ENCODE measurements around the gene KCNJ9. TPM values are rescaled to one million over a fixed set of nuclear protein-coding genes. Genes with fewer than 3 reads are reported as not detected.

KCNJ9 gene
- total and polyA plus RNA-seq, 4 donors: not detected

GRCh38 chr1:160117300-160117699 is 36.0 kb downstream of the KCNJ9 start (continued):
- TF ChIP-seq, protein P1, sequence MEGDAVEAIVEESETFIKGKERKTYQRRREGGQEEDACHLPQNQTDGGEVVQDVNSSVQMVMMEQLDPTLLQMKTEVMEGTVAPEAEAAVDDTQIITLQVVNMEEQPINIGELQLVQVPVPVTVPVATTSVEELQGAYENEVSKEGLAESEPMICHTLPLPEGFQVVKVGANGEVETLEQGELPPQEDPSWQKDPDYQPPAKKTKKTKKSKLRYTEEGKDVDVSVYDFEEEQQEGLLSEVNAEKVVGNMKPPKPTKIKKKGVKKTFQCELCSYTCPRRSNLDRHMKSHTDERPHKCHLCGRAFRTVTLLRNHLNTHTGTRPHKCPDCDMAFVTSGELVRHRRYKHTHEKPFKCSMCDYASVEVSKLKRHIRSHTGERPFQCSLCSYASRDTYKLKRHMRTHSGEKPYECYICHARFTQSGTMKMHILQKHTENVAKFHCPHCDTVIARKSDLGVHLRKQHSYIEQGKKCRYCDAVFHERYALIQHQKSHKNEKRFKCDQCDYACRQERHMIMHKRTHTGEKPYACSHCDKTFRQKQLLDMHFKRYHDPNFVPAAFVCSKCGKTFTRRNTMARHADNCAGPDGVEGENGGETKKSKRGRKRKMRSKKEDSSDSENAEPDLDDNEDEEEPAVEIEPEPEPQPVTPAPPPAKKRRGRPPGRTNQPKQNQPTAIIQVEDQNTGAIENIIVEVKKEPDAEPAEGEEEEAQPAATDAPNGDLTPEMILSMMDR (IDR thresholded peaks at IDR 0.05; ENCODE audit: low read depth, low read length, missing input control): no peak
- no peak for TF ChIP-seq SP1 (IDR thresholded peaks at IDR 0.05)

DNA sequence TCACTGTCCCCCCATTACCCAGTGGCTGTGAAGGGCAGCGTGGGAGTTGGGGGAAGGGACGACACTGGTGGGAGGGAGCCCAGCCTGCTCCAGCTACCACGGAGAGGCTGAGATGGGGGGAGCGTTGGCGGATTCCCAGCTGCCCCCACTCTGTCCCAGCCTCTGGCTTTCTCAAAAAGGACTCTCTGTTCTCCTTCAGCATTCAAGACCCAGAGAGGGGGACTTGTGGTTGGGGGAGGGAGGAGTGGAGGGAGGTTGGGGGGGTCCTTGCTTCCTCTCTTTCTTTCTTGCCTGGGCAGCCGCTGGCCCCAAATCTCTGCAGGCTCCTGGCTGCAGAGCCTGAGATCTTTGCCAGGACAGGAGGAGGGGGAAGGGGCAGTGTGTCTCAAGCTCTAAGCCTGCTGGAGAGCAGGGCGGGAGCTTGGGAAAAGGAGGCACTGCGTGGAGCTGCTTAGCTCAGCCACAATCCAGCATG is 36.4 kb downstream of the KCNJ9 start:
- H3K9ac ChIP-seq (ENCODE audit: low read depth in 1 of 2, low read length in 2 of 2): no peak overlapping the region
- no peak for TF ChIP-seq GABPA (IDR thresholded peaks at IDR 0.05 in 1 of 2, conservative IDR thresholded peaks at IDR 0.05 in 1 of 2)
- TF ChIP-seq JUND (IDR thresholded peaks at IDR 0.05): no peak
- no peak for TF ChIP-seq HNF4G (IDR thresholded peaks at IDR 0.05)
- TF ChIP-seq HNF4A (conservative IDR thresholded peaks at IDR 0.05): no peak
- no peak for TF ChIP-seq TAF1 (conservative IDR thresholded peaks at IDR 0.05)
- TF ChIP-seq, protein P1 (IDR thresholded peaks at IDR 0.05; ENCODE audit: low read depth, low read length, missing input control): no peak
- no peak for TF ChIP-seq RXRA (IDR thresholded peaks at IDR 0.05)
- TF ChIP-seq ATF3 (IDR thresholded peaks at IDR 0.05): no peak
- TF ChIP-seq SP1 (IDR thresholded peaks at IDR 0.05): no peak
- no peak for TF ChIP-seq NR2F2 (IDR thresholded peaks at IDR 0.05)
- no peak for TF ChIP-seq FOXA2 (IDR thresholded peaks at IDR 0.05)
- no peak for TF ChIP-seq YY1 (IDR thresholded peaks at IDR 0.05)
- peaks cover 0 to 2% (median 0%) of the 10 kb centered on the region in 4 donors for H3K27me3 ChIP-seq (ENCODE audit: control insufficient read depth in 4 of 4, insufficient read depth in 4 of 4, low read length in 3 of 4)
- H3K4me1 ChIP-seq (ENCODE audit: control insufficient read depth in 4 of 4, insufficient read depth in 4 of 4, low read length in 3 of 4): no peaks in the 10 kb centered on the region
- no peak for DNase-seq (ENCODE audit: low spot score)
- no peaks in the 10 kb centered on the region for H3K36me3 ChIP-seq (ENCODE audit: control insufficient read depth in 4 of 4, insufficient read depth in 3 of 4, low read depth in 1 of 4, low read length in 3 of 4)
- no peaks in the 10 kb centered on the region for H3K9me3 ChIP-seq (ENCODE audit: control insufficient read depth in 4 of 4, low read length in 3 of 4)
- H3K4me3 ChIP-seq (ENCODE audit: low read depth in 1 of 3, low read length in 3 of 3): no peak overlapping the region
- no peak overlapping the region for H3K27ac ChIP-seq (ENCODE audit: low read depth in 1 of 2, low read length in 2 of 2)
- WGBS: 49% methylated on average over 8 of the region's 8 CpGs

GRCh38 chr1:160118928-160119327 is 37.6 kb downstream of the KCNJ9 start:
- DNase-seq (ENCODE audit: low spot score): no peak
- Histone ChIP-seq H3K9ac (ENCODE audit: low read depth in 1 of 2, low read length in 2 of 2) (no peak overlapping the region), H3K4me3 (ENCODE audit: low read depth in 1 of 3, low read length in 3 of 3) (no peak overlapping the region), H3K27me3 (ENCODE audit: control insufficient read depth in 4 of 4, insufficient read depth in 4 of 4, low read length in 3 of 4) (peaks cover 0 to 2% (median 0%) of the 10 kb centered on the region in 4 donors), H3K4me1 (ENCODE audit: control insufficient read depth in 4 of 4, insufficient read depth in 4 of 4, low read length in 3 of 4) (no peaks in the 10 kb centered on the region), H3K9me3 (ENCODE audit: control insufficient read depth in 4 of 4, low read length in 3 of 4) (no peaks in the 10 kb centered on the region), H3K27ac (ENCODE audit: low read depth in 1 of 2, low read length in 2 of 2) (no peak overlapping the region), H3K36me3 (ENCODE audit: control insufficient read depth in 4 of 4, insufficient read depth in 3 of 4, low read depth in 1 of 4, low read length in 3 of 4) (no peaks in the 10 kb centered on the region)
- WGBS: 89% methylated on average over 3 of the region's 3 CpGs
- no peak for TF ChIP-seq HNF4A (conservative IDR thresholded peaks at IDR 0.05)
- TF ChIP-seq GABPA (IDR thresholded peaks at IDR 0.05 in 1 of 2, conservative IDR thresholded peaks at IDR 0.05 in 1 of 2): no peak
- no peak for TF ChIP-seq RXRA (IDR thresholded peaks at IDR 0.05)
- TF ChIP-seq, protein P2, sequence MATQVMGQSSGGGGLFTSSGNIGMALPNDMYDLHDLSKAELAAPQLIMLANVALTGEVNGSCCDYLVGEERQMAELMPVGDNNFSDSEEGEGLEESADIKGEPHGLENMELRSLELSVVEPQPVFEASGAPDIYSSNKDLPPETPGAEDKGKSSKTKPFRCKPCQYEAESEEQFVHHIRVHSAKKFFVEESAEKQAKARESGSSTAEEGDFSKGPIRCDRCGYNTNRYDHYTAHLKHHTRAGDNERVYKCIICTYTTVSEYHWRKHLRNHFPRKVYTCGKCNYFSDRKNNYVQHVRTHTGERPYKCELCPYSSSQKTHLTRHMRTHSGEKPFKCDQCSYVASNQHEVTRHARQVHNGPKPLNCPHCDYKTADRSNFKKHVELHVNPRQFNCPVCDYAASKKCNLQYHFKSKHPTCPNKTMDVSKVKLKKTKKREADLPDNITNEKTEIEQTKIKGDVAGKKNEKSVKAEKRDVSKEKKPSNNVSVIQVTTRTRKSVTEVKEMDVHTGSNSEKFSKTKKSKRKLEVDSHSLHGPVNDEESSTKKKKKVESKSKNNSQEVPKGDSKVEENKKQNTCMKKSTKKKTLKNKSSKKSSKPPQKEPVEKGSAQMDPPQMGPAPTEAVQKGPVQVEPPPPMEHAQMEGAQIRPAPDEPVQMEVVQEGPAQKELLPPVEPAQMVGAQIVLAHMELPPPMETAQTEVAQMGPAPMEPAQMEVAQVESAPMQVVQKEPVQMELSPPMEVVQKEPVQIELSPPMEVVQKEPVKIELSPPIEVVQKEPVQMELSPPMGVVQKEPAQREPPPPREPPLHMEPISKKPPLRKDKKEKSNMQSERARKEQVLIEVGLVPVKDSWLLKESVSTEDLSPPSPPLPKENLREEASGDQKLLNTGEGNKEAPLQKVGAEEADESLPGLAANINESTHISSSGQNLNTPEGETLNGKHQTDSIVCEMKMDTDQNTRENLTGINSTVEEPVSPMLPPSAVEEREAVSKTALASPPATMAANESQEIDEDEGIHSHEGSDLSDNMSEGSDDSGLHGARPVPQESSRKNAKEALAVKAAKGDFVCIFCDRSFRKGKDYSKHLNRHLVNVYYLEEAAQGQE (IDR thresholded peaks at IDR 0.05): no peak
- TF ChIP-seq ATF3 (IDR thresholded peaks at IDR 0.05): no peak
- TF ChIP-seq FOXA1 (IDR thresholded peaks at IDR 0.05): no peak
- TF ChIP-seq JUND (IDR thresholded peaks at IDR 0.05): no peak
- no peak for TF ChIP-seq YY1 (IDR thresholded peaks at IDR 0.05)
- TF ChIP-seq ZBTB33 (IDR thresholded peaks at IDR 0.05): no peak
- no peak for TF ChIP-seq NR2F2 (IDR thresholded peaks at IDR 0.05)
- TF ChIP-seq HNF4G (IDR thresholded peaks at IDR 0.05): no peak
- TF ChIP-seq, protein P3, sequence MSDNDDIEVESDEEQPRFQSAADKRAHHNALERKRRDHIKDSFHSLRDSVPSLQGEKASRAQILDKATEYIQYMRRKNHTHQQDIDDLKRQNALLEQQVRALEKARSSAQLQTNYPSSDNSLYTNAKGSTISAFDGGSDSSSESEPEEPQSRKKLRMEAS (IDR thresholded peaks at IDR 0.05): no peak
- no peak for TF ChIP-seq FOXA2 (IDR thresholded peaks at IDR 0.05)
- TF ChIP-seq RAD21 (IDR thresholded peaks at IDR 0.05): no peak
- no peak for TF ChIP-seq TAF1 (conservative IDR thresholded peaks at IDR 0.05)
- TF ChIP-seq EGR1 (IDR thresholded peaks at IDR 0.05; ENCODE audit: low read depth in 2 of 2): no peak
- TF ChIP-seq SP1 (IDR thresholded peaks at IDR 0.05): no peak

All from liver (tissue), 9 donors.